Erythroblast (primary cell): ENCODE measurements around the gene SNRPD2.
"Not testable (repeated sequence)": the region's sequence is repeated elsewhere in the genome, so short reads cannot be mapped to it uniquely, and the experiment has no call there.

Experiments
- GATA1 ChIP-seq: IDR thresholded peaks from 2 replicates; pipeline ENCODE4 v1.6.1; 2011; ENCODE audit warnings: low read depth, mild to moderate bottlenecking, control low read depth, low read length, moderate library complexity
- POLR2A ChIP-seq: IDR thresholded peaks from 2 replicates; pipeline ENCODE4 v1.6.1; 2011; ENCODE audit warnings: mild to moderate bottlenecking, low read length

DNA sequence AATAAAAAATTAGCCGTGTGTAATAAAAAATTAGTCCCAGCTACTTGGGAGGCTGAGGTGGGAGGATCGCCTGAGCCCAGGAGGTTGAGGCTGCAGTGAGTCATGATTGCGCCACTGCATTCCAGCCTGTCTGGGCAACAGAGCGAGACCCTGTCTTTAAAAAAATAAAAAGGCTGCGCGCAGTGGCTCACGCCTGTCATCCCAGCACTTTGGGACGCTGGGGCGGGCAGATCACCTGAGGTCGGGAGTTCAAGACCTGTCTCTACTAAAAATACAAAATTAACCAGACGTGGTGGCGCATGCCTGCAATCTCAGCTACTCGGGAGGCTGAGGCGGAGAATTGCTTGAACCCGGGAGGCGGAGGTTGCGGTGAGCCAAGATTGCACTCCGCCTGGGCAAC lies 36.9 kb upstream of the SNRPD2 start:
- not testable (repeated sequence) for TF ChIP-seq POLR2A, GATA1
